Measurements from ENCODE around the gene ZNG1B.
A peak's percentile ranks its signal among the peaks of the same experiment; 100 is the strongest.
"Not testable (repeated sequence)": the region's sequence is repeated elsewhere in the genome, so short reads cannot be mapped to it uniquely, and the experiment has no call there.

Gene ZNG1B

GRCh38 chr2:113437508-113438465, at the start of gene ZNG1B:
Gene ZNG1B (plus strand): TSS chr2:113437691. CDS start chr2:113437869, 178 bp downstream.
- not testable (repeated sequence) for H3K36me3 Mint-ChIP-seq (ENCODE audit: low read depth); H3K4me1 Mint-ChIP-seq; H3K9me3 Mint-ChIP-seq; H3K27me3 Mint-ChIP-seq (ENCODE audit: low read depth)
- Mint-ChIP-seq H3K27ac (peak within 1 kb of the TSS; percentile 77 to 87 (median 83)), H3K4me3 (peak within 1 kb of the TSS; percentile 93 to 96 (median 94))

GRCh38 chr2:113390124-113390849, 47.2 kb upstream of the ZNG1B start:
- Mint-ChIP-seq H3K4me3 (no peak overlapping the region), H3K27me3 (ENCODE audit: low read depth) (peaks cover 5% of the 10 kb centered on the region), H3K27ac (no peak overlapping the region), H3K9me3 (peaks cover 13% of the 10 kb centered on the region), H3K36me3 (ENCODE audit: low read depth) (peaks cover 3% of the 10 kb centered on the region), H3K4me1 (no peaks in the 10 kb centered on the region)
- peak; percentile 98 to 99 (median 99) for TF ChIP-seq CTCF (IDR thresholded peaks at IDR 0.05; ENCODE audit: unreplicated experiment in 3 of 3)

GRCh38 chr2:113391073-113391472, 46.4 kb upstream of the ZNG1B start:
- peaks cover 15% of the 10 kb centered on the region for H3K9me3 Mint-ChIP-seq
- H3K36me3 Mint-ChIP-seq (ENCODE audit: low read depth) = peaks cover 3% of the 10 kb centered on the region
- no peak for TF ChIP-seq CTCF (IDR thresholded peaks at IDR 0.05; ENCODE audit: unreplicated experiment in 3 of 3)
- H3K27me3 Mint-ChIP-seq (ENCODE audit: low read depth) = peaks cover 5% of the 10 kb centered on the region
- no peak overlapping the region for H3K4me3 Mint-ChIP-seq
- H3K27ac Mint-ChIP-seq = no peak overlapping the region
- H3K4me1 Mint-ChIP-seq = no peaks in the 10 kb centered on the region

GRCh38 chr2:113406114-113406513, 31.4 kb upstream of the ZNG1B start:
- H3K36me3 Mint-ChIP-seq (ENCODE audit: low read depth) = no peaks in the 10 kb centered on the region
- no peaks in the 10 kb centered on the region for H3K9me3 Mint-ChIP-seq
- H3K4me1 Mint-ChIP-seq = no peaks in the 10 kb centered on the region
- H3K27ac Mint-ChIP-seq = no peak overlapping the region
- TF ChIP-seq CTCF (IDR thresholded peaks at IDR 0.05; ENCODE audit: unreplicated experiment in 3 of 3) = no peak
- peaks cover 18% of the 10 kb centered on the region for H3K27me3 Mint-ChIP-seq (ENCODE audit: low read depth)
- no peak overlapping the region for H3K4me3 Mint-ChIP-seq

- no peak overlapping the region for H3K4me3 Mint-ChIP-seq
- H3K4me1 Mint-ChIP-seq = no peaks in the 10 kb centered on the region
- H3K27ac Mint-ChIP-seq = no peak overlapping the region
- no peak for TF ChIP-seq CTCF (IDR thresholded peaks at IDR 0.05; ENCODE audit: unreplicated experiment in 3 of 3)
- H3K36me3 Mint-ChIP-seq (ENCODE audit: low read depth) = no peaks in the 10 kb centered on the region
- no peaks in the 10 kb centered on the region for H3K9me3 Mint-ChIP-seq
- H3K27me3 Mint-ChIP-seq (ENCODE audit: low read depth) = peaks cover 18% of the 10 kb centered on the region
Observed at GRCh38 chr2:113407446-113408099, 29.9 kb upstream of the ZNG1B start.

GRCh38 chr2:113411725-113412352, 25.7 kb upstream of the ZNG1B start:
- not testable (repeated sequence) for H3K4me1 Mint-ChIP-seq; H3K9me3 Mint-ChIP-seq; H3K4me3 Mint-ChIP-seq; H3K27ac Mint-ChIP-seq; H3K36me3 Mint-ChIP-seq (ENCODE audit: low read depth); H3K27me3 Mint-ChIP-seq (ENCODE audit: low read depth)

GRCh38 chr2:113412774-113413173, 24.7 kb upstream of the ZNG1B start:
- H3K4me1 Mint-ChIP-seq; H3K27ac Mint-ChIP-seq; H3K9me3 Mint-ChIP-seq; H3K4me3 Mint-ChIP-seq; H3K27me3 Mint-ChIP-seq (ENCODE audit: low read depth); H3K36me3 Mint-ChIP-seq (ENCODE audit: low read depth): not testable (repeated sequence)

GRCh38 chr2:113431773-113432172, 5.7 kb upstream of the ZNG1B start:
- not testable (repeated sequence) for H3K27ac Mint-ChIP-seq; H3K36me3 Mint-ChIP-seq (ENCODE audit: low read depth); H3K9me3 Mint-ChIP-seq; H3K4me1 Mint-ChIP-seq; H3K27me3 Mint-ChIP-seq (ENCODE audit: low read depth); H3K4me3 Mint-ChIP-seq

GRCh38 chr2:113433468-113433867, 4.0 kb upstream of the ZNG1B start:
- not testable (repeated sequence) for H3K9me3 Mint-ChIP-seq; H3K27ac Mint-ChIP-seq; H3K4me1 Mint-ChIP-seq; H3K36me3 Mint-ChIP-seq (ENCODE audit: low read depth); H3K27me3 Mint-ChIP-seq (ENCODE audit: low read depth); H3K4me3 Mint-ChIP-seq

GRCh38 chr2:113465770-113466169, 28.3 kb downstream of the ZNG1B start:
- H3K27ac Mint-ChIP-seq; H3K4me3 Mint-ChIP-seq; H3K4me1 Mint-ChIP-seq; H3K27me3 Mint-ChIP-seq (ENCODE audit: low read depth); H3K9me3 Mint-ChIP-seq; H3K36me3 Mint-ChIP-seq (ENCODE audit: low read depth): not testable (repeated sequence)

Data from nephron (organoid).